GM18505 (cell line): ENCODE data around the gene KEL.

Experiments
- ATAC-seq: cut with Tn5 transposase; IDR thresholded peaks from one replicate; pipeline ENCODE4 v1.9.1; 2021; ENCODE audit not compliant: unreplicated experiment
- POLR2A ChIP-seq: IDR thresholded peaks from 4 replicates; pipeline ENCODE4 v1.6.1; 2011; ENCODE audit warnings: borderline replicate concordance; ENCODE audit not compliant: insufficient read depth, insufficient read length; ENCODE audit errors: extremely low read depth

KEL gene

GRCh38 chr7:142932386-142933091 lies 29.6 kb downstream of the KEL start:
- no peak for TF ChIP-seq POLR2A

GRCh38 chr7:142930126-142930730 lies 31.9 kb downstream of the KEL start:
- no peak for TF ChIP-seq POLR2A
- ATAC-seq: no peak

More at GRCh38 chr7:142932386-142933091, 29.6 kb downstream of the KEL start:
- no peak for ATAC-seq

GRCh38 chr7:142927949-142928348 lies 34.2 kb downstream of the KEL start:
- ATAC-seq: no peak
- no peak for TF ChIP-seq POLR2A

GRCh38 chr7:142927085-142927745 lies 34.9 kb downstream of the KEL start:
- TF ChIP-seq POLR2A: no peak
- no peak for ATAC-seq

GRCh38 chr7:142925413-142925812 lies 36.8 kb downstream of the KEL start:
- no peak for ATAC-seq
- no peak for TF ChIP-seq POLR2A

GRCh38 chr7:142923391-142923790 lies 38.8 kb downstream of the KEL start:
- TF ChIP-seq POLR2A: no peak
- ATAC-seq: no peak

- TF ChIP-seq POLR2A: no peak
These were observed 42.5 kb downstream of the KEL start for GRCh38 chr7:142919656-142920055.

GRCh38 chr7:142918901-142919300 lies 43.3 kb downstream of the KEL start:
- no peak for TF ChIP-seq POLR2A
- no peak for ATAC-seq

More at GRCh38 chr7:142919656-142920055, 42.5 kb downstream of the KEL start:
- ATAC-seq: no peak

GRCh38 chr7:142917447-142917846 lies 44.7 kb downstream of the KEL start:
- TF ChIP-seq POLR2A: no peak
- ATAC-seq: no peak

- no peak for TF ChIP-seq POLR2A
- no peak for ATAC-seq
These were observed 45.7 kb downstream of the KEL start for GRCh38 chr7:142916508-142916907.

- TF ChIP-seq POLR2A: no peak
- no peak for ATAC-seq
These were observed 46.8 kb downstream of the KEL start for GRCh38 chr7:142915315-142915714.

- no peak for TF ChIP-seq POLR2A
- no peak for ATAC-seq
These were observed 48.0 kb downstream of the KEL start for GRCh38 chr7:142914121-142914520.

GRCh38 chr7:142913566-142913965 lies 48.6 kb downstream of the KEL start:
- no peak for ATAC-seq
- TF ChIP-seq POLR2A: no peak

GRCh38 chr7:142913051-142913450 lies 49.1 kb downstream of the KEL start:
- no peak for TF ChIP-seq POLR2A
- no peak for ATAC-seq
